HG02885 (cell line): ENCODE measurements around the gene SLC26A2.

Experiments used
- ATAC-seq: cut with Tn5 transposase; IDR thresholded peaks from one replicate; pipeline ENCODE4 v1.9.1; 2021; ENCODE audit warnings: mild to moderate bottlenecking; ENCODE audit not compliant: unreplicated experiment, poor library complexity

Gene SLC26A2

DNA sequence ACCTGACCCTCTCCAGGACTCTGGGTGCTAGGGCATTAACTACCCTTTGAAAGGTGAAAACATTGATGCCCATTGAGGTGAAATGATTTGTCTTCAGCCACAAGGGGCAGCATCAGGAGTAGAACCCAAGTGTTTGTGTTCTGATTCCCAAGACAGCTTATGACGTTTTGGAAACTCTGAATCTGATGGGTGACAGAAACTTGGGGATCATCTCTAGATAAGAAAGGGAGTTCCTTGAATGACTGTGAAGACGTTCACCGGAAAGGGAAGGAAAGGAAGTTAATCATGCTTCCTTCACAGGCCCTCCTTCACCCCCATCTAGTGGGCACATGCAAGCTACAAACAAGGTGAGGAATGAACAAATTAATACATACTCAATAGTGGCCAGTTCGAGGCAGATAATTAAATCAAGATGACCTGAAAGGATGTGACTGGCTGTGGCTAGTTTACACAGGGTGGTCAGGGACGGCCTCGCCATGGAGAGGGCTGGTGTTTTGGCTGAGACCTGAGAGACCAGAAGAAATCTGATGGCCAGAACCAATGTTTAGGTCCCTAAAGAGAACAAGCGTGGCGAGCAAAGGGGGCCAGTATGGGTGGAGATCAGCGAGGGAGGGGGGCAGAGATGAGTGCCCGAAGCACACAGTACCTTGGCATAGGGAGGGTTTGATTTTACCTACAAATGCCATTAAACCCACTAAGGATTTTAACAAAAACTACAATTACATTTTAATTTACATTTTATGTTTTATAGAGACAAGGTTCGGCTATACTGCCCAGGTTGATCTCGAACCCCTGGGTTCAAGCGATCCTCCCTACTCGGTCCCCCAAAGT, 937 bp upstream of the SLC26A2 start:
- ATAC-seq: no peak

GRCh38 chr5:149961186-149961685, 678 bp downstream of the SLC26A2 start:
- ATAC-seq: no peak

- no peak for ATAC-seq
Measured at GRCh38 chr5:149961957-149962409, 1.4 kb downstream of the SLC26A2 start.

- no peak for ATAC-seq
Measured at GRCh38 chr5:149962601-149963300, 2.2 kb downstream of the SLC26A2 start.

- ATAC-seq: no peak
Measured at GRCh38 chr5:149963729-149964128, 3.2 kb downstream of the SLC26A2 start.

DNA sequence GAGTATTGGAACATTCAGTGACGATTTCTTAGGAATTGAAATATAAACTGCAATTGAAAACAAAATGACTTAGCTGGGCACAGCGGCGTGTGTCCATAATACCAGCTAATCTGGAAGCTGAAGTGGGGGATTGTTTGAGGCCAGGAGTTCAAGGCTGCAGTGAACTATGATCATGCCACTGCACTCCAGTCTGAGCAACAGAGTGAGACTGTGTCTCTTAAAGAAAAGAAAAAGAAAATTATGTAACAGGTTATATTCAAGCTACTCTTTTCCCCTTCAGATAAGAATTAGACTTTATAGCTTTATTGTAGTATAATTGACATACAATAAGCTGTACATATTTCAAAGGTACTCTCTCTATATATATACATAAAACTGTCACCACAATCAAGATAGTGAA, 6.4 kb downstream of the SLC26A2 start:
- ATAC-seq: no peak

DNA sequence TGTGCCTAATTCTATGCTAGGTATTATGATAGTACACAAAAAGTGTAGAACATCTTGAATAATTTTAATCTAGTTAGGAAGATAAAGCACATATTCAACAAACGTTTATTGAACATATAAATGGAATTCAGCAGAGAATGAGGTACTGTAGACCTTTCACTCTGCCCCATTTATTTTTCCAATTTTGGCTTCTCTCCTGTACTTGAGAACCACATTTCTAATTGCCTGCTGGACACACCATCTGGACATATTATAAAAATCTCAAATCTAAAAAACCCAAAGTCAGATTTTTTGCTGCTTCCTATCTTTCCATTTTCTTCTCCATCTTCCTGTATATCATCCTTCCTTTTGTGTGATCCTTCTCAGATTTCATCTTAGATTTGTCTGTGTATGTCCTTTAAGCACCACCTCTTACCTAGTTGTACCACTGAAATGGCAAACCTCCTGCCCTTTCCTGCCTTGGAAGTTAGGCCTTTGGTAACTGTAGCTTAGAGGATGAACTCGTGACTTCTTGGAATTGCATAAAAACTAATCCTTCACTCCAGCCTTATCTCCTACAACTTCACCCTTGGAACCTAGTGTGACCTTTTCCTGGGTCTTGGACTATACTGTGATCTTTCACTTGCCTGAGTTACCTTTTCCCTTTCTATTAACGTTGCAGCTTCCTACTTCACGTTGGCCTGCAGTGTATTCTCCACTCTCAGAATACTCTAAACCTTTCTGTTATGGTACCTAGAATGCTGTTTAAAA, 8.8 kb downstream of the SLC26A2 start:
- no peak for ATAC-seq

DNA sequence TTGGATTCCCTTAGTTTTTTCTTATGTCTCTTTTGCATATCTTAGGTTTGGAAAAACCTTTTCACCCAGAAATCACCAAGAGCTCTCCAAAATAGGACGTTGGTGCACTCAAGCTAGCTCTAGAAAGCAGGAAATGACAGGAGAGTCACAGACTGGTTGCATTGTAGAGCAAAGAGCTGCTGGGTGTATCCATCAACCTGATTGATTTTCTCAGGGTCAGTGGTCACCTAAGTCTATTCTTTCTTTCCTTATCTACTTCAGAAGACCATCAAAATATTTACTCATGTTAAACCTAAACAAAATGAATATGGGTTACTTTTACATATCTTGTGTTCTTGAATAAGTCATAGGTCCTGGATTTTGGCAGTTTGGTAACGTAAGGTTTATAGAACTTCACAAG, 14.9 kb downstream of the SLC26A2 start:
- ATAC-seq: no peak

DNA sequence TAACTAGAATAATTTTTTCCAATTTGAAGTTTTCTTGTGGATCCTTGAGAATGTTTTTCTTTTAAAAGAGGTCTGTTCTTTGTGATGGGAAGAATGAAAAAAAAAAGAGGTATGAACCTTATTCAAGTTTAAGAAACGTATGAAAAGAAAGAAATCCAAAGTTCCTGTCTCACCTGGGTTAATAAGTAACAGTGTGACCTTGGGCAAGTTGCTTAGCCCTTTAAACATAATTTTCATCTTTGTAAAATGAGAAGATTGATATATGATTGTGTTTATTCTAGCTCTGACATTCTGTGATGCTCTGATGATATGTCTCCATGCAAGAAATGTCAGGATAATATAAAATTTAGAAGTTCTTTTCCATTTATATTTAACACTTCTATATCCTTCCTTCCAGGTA, 19.3 kb downstream of the SLC26A2 start:
- ATAC-seq: no peak

GRCh38 chr5:149981206-149981605, 20.6 kb downstream of the SLC26A2 start:
- ATAC-seq: no peak

DNA sequence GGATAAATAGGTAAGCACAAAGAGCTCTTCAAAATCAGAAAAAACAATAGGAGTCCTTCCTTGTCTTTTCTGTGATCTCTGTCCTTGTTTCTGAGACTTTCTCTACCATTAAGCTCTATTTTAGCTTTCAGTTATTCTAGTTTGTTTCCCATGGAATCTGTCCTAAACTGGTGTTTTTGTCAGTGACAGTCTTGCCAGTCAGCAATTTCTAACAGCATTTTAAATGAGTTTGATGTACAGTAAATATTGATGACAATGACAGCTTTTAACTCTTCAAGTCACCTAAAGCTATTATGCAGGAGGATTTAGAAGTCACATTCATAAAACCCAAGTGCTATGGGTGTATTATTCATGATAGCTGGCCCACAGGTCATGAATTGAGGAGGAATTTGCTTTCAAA, 21.9 kb downstream of the SLC26A2 start:
- ATAC-seq: no peak

DNA sequence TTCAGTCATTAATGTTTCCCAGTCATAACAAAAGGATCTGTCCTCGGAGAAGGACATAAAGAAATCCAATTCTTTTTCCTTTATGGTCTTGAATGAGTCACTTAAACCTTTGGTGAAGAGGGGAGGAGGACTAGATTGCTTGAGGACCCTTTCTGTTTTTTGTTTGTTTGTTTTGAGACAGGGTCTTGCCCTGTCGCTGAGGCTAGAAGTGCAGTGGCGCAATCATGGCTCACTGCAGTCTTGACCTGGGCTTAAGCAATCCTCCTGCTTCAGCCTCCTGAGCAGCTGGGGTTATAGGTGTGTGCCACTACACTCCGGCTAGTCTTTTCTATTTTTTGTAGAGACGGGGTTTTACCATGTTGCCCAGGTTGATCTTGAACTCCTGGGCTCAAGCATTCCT, 27.6 kb downstream of the SLC26A2 start:
- no peak for ATAC-seq

DNA sequence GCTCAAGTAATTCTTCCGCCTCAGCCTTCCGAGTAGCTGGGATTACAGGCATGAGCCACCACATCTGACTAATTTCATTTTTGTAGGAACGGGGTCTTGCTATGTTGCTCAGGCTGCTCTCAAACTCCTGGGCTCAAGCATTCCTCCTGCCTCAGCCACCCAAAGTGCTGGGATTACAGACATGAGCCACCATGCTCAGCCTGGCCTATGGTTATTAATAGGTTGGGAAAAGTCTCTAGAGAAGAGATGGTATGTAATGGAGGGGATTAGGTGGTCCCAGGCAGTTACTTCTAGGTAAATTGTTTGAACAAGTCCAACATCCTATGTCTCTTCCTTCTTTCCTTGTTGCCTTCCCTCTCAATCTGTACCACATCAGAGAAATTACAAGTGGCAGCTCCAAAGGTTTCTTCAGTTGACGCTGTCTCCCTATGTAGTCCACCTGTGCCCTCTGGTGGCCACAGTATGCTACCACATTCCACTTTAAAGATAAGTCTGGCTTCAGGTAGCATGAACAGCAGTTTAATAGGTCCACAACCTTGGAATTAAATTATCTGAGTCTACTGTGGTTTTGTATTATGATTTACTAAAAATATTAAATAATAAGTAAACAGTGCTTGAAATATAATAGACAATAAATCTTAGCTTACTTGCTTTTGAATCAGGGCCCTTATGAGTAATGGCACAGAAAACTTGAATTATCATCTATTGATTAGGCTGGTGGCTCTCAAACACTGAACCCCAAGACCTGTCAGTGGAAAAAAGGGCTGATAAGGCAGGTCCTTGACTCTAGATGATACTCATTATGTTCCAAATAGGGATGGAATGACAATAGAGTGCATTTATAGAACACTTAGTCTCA, 30.2 kb downstream of the SLC26A2 start:
- peak; percentile 67 for ATAC-seq

- no peak for ATAC-seq
Measured at GRCh38 chr5:149993471-149993870, 32.9 kb downstream of the SLC26A2 start.

- no peak for ATAC-seq
Measured at GRCh38 chr5:149995385-149996204, 35.0 kb downstream of the SLC26A2 start.

DNA sequence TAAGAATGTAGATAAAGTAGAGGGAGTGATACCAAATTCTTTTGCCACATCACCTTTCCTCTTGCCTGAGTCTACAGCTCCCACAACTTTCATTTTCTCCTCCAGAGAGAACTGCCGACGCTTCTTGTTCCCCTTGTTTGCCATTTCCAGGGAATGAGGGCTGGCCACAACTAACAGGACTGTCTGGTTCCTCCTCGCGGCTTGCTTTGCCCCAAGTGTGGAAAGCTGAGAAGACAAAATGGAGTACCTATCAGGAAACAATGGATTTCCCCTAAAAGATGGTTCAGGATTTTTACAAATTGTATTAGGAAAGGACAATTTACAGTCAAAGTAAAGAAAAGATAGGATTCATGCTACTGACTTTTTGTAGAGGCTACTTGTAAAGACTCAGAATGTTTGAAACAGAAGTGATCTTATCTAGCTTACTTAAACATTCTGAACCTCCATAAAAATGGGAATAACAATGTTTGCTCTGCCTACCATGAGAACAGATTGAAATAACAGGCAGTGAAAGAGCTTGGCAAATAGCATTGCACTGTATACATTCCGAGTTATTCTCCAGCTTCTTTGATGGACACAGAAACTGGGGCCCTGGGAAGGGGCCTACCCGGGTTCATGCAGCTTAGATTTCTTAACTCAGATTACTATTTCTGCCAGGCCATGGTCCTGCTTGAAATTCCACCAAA, 35.8 kb downstream of the SLC26A2 start:
- no peak for ATAC-seq

GRCh38 chr5:149998281-149998680, 37.7 kb downstream of the SLC26A2 start:
- ATAC-seq: no peak

- no peak for ATAC-seq
Measured at GRCh38 chr5:149999359-149999758, 38.8 kb downstream of the SLC26A2 start.

GRCh38 chr5:149999866-150000255, 39.3 kb downstream of the SLC26A2 start:
- ATAC-seq: no peak
